Right lobe of liver (tissue), 6 donors: ENCODE measurements around the gene LILRA6. TPM values are rescaled to one million over a fixed set of nuclear protein-coding genes. Genes with fewer than 3 reads are reported as not detected.
"Not testable (repeated sequence)": the region's sequence is repeated elsewhere in the genome, so short reads cannot be mapped to it uniquely, and the experiment has no call there.

Source experiments
- ATAC-seq, 4 donors: fragments of 200-7000 bp; cut with Tn5 transposase; one replicate each; pipeline ENCODE4 v1.9.1; 2020; ENCODE audit warnings: mild to moderate bottlenecking in 4 of 4, moderate library complexity in 4 of 4
- DNase-seq, 3 donors: peaks; one replicate each; pipeline ENCODE4 v3.0.0-alpha.2; 2020
- H3K27ac ChIP-seq, 3 donors: fragments of 200-600 bp; one replicate each; pipeline ENCODE4 v1.8.0; 2022
- H3K27me3 ChIP-seq, 2 donors: fragments of 200-600 bp; one replicate each; pipeline ENCODE4 v1.8.0; 2022
- H3K36me3 ChIP-seq, 4 donors: fragments of 200-600 bp; sonication (generic) in 1 of 4; one replicate each; pipeline versions ENCODE4 v1.5.1 to v1.8.0; 2017 to 2022; ENCODE audit warnings: control low read depth in 1 of 4
- H3K4me1 ChIP-seq, 4 donors: fragments of 200-600 bp; sonication (generic) in 1 of 4; one replicate each; pipeline versions ENCODE4 v1.5.1 to v1.8.0; 2017 to 2022; ENCODE audit warnings: control low read depth in 1 of 4
- H3K4me3 ChIP-seq, 3 donors: fragments of 200-600 bp; one replicate each; pipeline ENCODE4 v1.8.0; 2022
- H3K9me3 ChIP-seq, 4 donors: fragments of 200-600 bp; sonication (generic) in 1 of 4; one replicate each; pipeline versions ENCODE4 v1.5.1 to v1.8.0; 2017 to 2022; ENCODE audit warnings: control low read depth in 1 of 4
- CTCF ChIP-seq, 4 donors: fragments of 200-600 bp in 3 of 4; fragments of 450-650 bp in 1 of 4; IDR thresholded peaks; one replicate each; pipeline versions ENCODE4 v1.5.1 to v1.8.0; 2016 to 2022; ENCODE audit warnings: antibody characterized with exemption in 4 of 4, mild to moderate bottlenecking in 2 of 4
- POLR2A ChIP-seq: fragments of 450-650 bp; IDR thresholded peaks from one replicate; pipeline ENCODE4 v1.6.1; 2017; ENCODE audit warnings: antibody characterized with exemption, mild to moderate bottlenecking
- WGBS: methylation state at CpG from one replicate; pipeline ENCODE4 v1.1.6; 2018; ENCODE audit warnings: low coverage, low lambda C conversion rate; ENCODE audit not compliant: insufficient coverage; ENCODE audit errors: missing lambda C conversion rate; 5-methylcytosine and 5-hydroxymethylcytosine counted together
- intact Hi-C, 2 donors: fragments of 100-400 bp; cut with DNase I; formaldehyde crosslinking; loops; one replicate each; pipeline versions ENCODE4 v1.11.2 to v1.14.1; 2022
- total RNA-seq, 6 experiments: library from RNA; depleted of rRNA in 2 of 6; stranded (reverse); fragments of >200 nt in 2 of 6; fragmentation: NEBNext Ultra II Directional in 3 of 6; extraction: Animal tissue kit (Norgen Biotek cat#: 25700) in 3 of 6; gene quantifications; one replicate each; pipeline versions ENCODE4 v1.1.0 to v1.2.4, GENCODE V29; 2016 to 2023
- donor health status: DM: no; HTN: yes; CAD: no.
- donor health status: DM: no; HTN: no; CAD: no.
- donor health status: DM: no; HTN: no; CAD: no.
- donor health status: DM: no; HTN: yes; CAD: no.
- donor health status: DM: no; HTN: yes; CAD: no.

LILRA6 gene
- total RNA-seq, 6 experiments from 2014 or later = 0.61 to 4.9 (median 0.98) TPM

- no peaks in the 10 kb centered on the region for H3K4me1 ChIP-seq
- TF ChIP-seq CTCF (IDR thresholded peaks at IDR 0.05) (no peak), POLR2A (no peak)
- H3K27me3 ChIP-seq = no peaks in the 10 kb centered on the region
- no peak overlapping the region for H3K4me3 ChIP-seq
- H3K9me3 ChIP-seq = no peaks in the 10 kb centered on the region
- intact Hi-C loops = no loop called here
- 8% methylated on average over 2 of the region's 9 CpGs for WGBS
- no peak for ATAC-seq
- no peak for DNase-seq
- H3K27ac ChIP-seq = no peak overlapping the region
- no peaks in the 10 kb centered on the region for H3K36me3 ChIP-seq
These were observed 33.4 kb upstream of the LILRA6 start for GRCh38 chr19:54275951-54276350.

DNA sequence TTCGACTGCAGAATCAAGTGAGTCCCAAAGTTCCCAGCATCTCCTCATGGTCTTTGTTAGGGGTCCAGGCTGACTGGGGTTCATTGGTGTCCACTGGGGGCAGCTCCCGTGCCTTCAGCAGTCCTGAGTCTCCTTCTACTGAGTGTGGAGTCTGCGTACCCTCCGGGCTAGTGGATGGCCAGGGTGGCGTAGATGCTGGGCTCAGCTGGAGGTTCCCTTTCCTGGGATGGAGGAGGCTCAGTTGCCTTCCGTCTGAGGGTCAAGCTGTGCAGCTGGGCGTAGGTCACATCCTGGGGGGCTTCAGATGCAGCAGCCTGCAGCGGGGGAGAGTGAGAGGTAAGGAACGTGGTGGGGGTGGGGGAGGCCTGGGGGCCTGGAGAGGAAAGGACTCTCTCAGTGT lies 31.9 kb upstream of the LILRA6 start:
- H3K4me3 ChIP-seq, H3K36me3 ChIP-seq, H3K27me3 ChIP-seq, intact Hi-C loops, H3K27ac ChIP-seq, H3K9me3 ChIP-seq, DNase-seq, ATAC-seq, H3K4me1 ChIP-seq: not testable (repeated sequence)
- 60% methylated on average over 3 of the region's 9 CpGs for WGBS

DNA sequence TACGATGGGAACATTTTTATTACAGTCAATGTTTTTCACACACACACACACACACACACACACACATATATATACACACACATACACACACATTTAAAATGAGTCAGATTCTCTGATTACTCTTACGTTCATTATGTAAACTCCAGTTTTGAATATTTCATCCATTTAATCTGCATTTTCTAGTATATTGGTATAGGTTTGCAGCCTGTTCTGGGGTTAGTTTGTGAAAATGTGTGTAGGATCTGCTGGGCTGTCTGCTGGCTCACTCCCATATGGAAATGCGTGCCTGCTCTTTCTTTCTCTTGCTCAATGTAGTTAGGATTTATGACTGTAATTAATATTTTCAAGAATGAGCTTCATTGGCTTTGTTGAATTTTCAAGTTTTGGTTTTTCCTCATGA lies 31.2 kb upstream of the LILRA6 start:
- Histone ChIP-seq H3K4me1 (no peaks in the 10 kb centered on the region), H3K36me3 (no peaks in the 10 kb centered on the region), H3K27me3 (no peaks in the 10 kb centered on the region), H3K4me3 (no peak overlapping the region), H3K27ac (no peak overlapping the region), H3K9me3 (no peaks in the 10 kb centered on the region)
- no peak for DNase-seq
- TF ChIP-seq CTCF (IDR thresholded peaks at IDR 0.05) (no peak), POLR2A (no peak)
- 46% methylated on average over 3 of the region's 3 CpGs for WGBS
- no peak for ATAC-seq
- intact Hi-C loops = no loop called here

- WGBS = 64% methylated on average over 4 of the region's 5 CpGs
- H3K36me3 ChIP-seq, DNase-seq, H3K9me3 ChIP-seq, H3K27ac ChIP-seq, H3K27me3 ChIP-seq, H3K4me3 ChIP-seq, intact Hi-C loops, H3K4me1 ChIP-seq: not testable (repeated sequence)
- peak in 3 of 4 donors; percentile 13 to 42 (median 30) for ATAC-seq
These were observed 29.6 kb upstream of the LILRA6 start for GRCh38 chr19:54272181-54272580.

- H3K4me1 ChIP-seq, intact Hi-C loops, H3K9me3 ChIP-seq, H3K4me3 ChIP-seq, H3K27ac ChIP-seq, H3K27me3 ChIP-seq, DNase-seq, H3K36me3 ChIP-seq: not testable (repeated sequence)
- 24% methylated on average over 4 of the region's 4 CpGs for WGBS
- peak; percentile 28 to 64 (median 44) for ATAC-seq
These were observed 29.0 kb upstream of the LILRA6 start for GRCh38 chr19:54271587-54271986.

DNA sequence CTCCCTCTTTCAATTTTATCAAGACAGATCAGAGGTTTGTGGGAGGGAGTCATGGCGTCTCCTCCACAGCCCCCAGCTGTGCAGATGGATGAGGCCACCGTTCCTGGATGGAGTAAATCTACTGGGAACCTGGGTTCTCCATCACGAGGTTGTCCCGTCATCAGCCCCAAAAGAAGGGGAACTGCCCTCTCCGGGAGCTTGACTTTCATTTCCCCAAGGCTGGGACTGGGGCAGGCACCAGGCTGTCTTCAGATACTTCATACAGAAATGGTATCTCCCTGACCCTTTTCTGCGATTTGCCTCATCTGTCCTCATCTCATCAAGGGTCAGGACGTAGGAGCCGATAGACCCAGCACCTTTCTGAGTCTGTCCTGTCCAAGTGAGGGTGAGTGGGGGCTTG lies 28.5 kb upstream of the LILRA6 start:
- peak; percentile 50 to 75 (median 71) for ATAC-seq
- no peak for DNase-seq
- 46% methylated on average over 6 of the region's 8 CpGs for WGBS
- H3K36me3 ChIP-seq = no peaks in the 10 kb centered on the region
- TF ChIP-seq CTCF (IDR thresholded peaks at IDR 0.05) (no peak), POLR2A (no peak)
- no peak overlapping the region for H3K4me3 ChIP-seq
- H3K4me1 ChIP-seq = no peaks in the 10 kb centered on the region
- intact Hi-C loops = no loop called here
- H3K27me3 ChIP-seq = no peaks in the 10 kb centered on the region
- no peaks in the 10 kb centered on the region for H3K9me3 ChIP-seq
- no peak overlapping the region for H3K27ac ChIP-seq
